Measurements from ENCODE around the gene MGAT5. TPM values are rescaled to one million over a fixed set of nuclear protein-coding genes. Genes with fewer than 3 reads are reported as not detected.
A peak's percentile ranks its signal among the peaks of the same experiment; 100 is the strongest.

The MGAT5 gene
- polyA plus RNA-seq, 1 donor from 2014 or later: 14.0 TPM

DNA sequence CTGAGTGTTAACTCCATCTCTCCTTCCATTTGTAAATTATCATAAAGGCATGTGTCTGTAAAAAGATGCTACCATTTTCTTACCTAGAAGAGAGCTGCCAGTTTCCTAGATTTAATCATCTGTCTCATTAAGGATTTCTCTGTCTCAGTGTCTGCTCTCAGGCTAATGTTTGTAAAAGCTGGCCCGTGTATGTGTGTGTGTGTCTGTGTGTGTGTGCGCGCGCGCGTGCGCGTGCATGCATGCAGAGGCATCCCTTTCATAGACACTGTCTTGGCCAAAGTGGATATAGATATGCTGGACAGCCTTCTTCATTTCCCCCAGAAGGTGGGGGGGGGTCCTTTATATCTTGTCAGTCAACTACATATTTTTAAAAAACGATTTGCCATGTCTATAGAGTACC lies 18.9 kb downstream of the MGAT5 start:
- Mint-ChIP-seq H3K9me3 (peaks cover 0 to 2% (median 0%) of the 10 kb centered on the region in 3 donors), H3K27ac (peak overlapping the region; percentile 54 to 91 (median 84)), H3K4me3 (peak overlapping the region in 3 of 4 donors; percentile 60 to 85 (median 66)), H3K27me3 (no peaks in the 10 kb centered on the region), H3K4me1 (peaks cover 65 to 80% (median 71%) of the 10 kb centered on the region in 3 donors), H3K36me3 (peaks cover 13% of the 10 kb centered on the region)

DNA sequence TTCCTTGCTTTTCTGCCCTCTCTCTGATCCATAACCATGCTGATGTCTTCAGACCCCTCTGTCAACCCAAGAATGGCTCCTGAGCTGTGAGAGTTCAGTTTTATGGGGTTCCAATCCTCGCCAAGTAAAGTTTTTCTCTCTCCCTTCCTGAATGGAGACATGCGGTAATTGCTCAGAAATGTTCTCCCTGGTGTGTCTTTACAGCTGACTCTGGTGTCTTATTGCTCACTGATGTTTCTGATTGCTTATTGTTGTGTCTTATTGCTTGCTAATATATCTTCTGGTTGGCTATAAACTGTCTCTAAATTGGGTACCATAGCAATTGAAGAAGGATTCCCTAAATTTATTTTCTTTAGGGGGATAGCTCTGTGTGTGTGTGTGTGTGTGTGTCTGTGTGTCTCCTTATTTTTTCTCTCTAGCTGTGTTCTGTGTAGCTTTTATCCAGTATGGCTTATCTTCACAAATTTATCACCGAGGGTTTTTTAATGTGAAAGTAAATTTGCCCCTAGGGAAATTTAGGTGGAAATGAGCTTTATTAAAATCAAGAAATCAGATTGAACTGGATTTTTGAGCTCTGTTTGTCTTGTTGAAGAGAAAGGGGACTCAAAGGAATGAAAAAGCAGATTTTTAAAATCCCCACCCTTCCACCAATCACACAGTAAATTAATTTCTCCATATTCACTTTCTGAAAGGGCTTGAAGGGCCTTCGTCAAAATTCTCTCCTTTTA lies 19.5 kb downstream of the MGAT5 start:
- no peaks in the 10 kb centered on the region for H3K27me3 Mint-ChIP-seq
- peak overlapping the region; percentile 84 to 96 (median 91) for H3K27ac Mint-ChIP-seq
- H3K4me3 Mint-ChIP-seq: peak overlapping the region; percentile 60 to 86 (median 74)
- peaks cover 64 to 80% (median 65%) of the 10 kb centered on the region in 3 donors for H3K4me1 Mint-ChIP-seq
- H3K36me3 Mint-ChIP-seq: peaks cover 13% of the 10 kb centered on the region
- H3K9me3 Mint-ChIP-seq: peaks cover 0 to 2% (median 0%) of the 10 kb centered on the region in 3 donors

- Mint-ChIP-seq H3K27ac (peak overlapping the region; percentile 84 to 96 (median 91)), H3K4me3 (peak overlapping the region; percentile 60 to 86 (median 74)), H3K27me3 (no peaks in the 10 kb centered on the region), H3K36me3 (peaks cover 19% of the 10 kb centered on the region), H3K9me3 (peaks cover 0 to 2% (median 0%) of the 10 kb centered on the region in 3 donors), H3K4me1 (peaks cover 63 to 82% (median 68%) of the 10 kb centered on the region in 3 donors)
Measured at GRCh38 chr2:134274121-134274520, 20.2 kb downstream of the MGAT5 start.

- peak overlapping the region; percentile 72 to 86 (median 80) for H3K4me3 Mint-ChIP-seq
- H3K4me1 Mint-ChIP-seq: peaks cover 61 to 82% (median 69%) of the 10 kb centered on the region in 3 donors
- no peaks in the 10 kb centered on the region for H3K27me3 Mint-ChIP-seq
- peaks cover 16% of the 10 kb centered on the region for H3K36me3 Mint-ChIP-seq
- peak overlapping the region; percentile 88 to 97 (median 96) for H3K27ac Mint-ChIP-seq
- H3K9me3 Mint-ChIP-seq: peaks cover 0 to 2% (median 0%) of the 10 kb centered on the region in 3 donors
Measured at GRCh38 chr2:134275058-134275862, 21.4 kb downstream of the MGAT5 start.

DNA sequence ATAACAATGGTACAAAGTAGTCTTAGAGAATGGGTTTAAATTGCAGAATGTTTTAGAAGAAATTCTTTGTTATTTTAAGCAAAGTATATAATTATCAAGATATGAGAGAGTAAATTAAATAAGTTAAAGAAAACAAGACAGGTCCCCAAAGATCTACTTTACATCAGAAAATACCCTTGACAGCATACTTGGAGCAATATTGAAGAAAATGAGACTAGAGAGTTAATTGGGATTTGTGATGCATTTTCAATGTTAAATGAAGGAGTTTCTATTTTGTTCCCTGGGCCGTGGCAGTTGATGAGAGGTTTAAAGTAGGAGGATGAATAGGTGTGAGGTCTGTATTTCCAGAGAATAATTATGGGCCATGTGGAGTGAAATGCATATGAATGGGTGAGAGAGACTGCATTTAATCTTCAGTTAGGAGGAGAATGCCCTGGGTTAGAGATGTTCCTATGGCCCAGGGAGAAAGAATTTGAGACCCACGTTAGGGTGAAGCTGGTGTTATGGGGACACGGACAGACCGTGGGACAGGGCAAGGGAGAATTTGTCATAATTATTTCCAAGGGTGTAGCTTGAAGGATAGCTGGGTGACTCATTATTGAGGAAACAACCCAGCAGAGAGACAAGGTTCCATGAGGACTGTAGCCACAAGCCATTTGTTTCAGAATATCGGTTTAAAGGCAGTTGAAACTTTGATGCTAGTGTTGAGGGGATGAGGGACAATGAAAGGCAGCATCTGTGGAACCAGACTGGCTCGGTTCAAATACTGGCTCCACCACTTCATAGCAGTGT lies 22.7 kb downstream of the MGAT5 start:
- Mint-ChIP-seq H3K4me1 (peaks cover 65 to 87% (median 74%) of the 10 kb centered on the region in 3 donors), H3K27ac (peak overlapping the region; percentile 82 to 97 (median 88)), H3K27me3 (no peaks in the 10 kb centered on the region), H3K36me3 (peaks cover 15% of the 10 kb centered on the region), H3K4me3 (peak overlapping the region in 3 of 4 donors; percentile 72 to 86 (median 85)), H3K9me3 (peaks cover 0 to 2% (median 0%) of the 10 kb centered on the region in 3 donors)

- Mint-ChIP-seq H3K4me3 (peak overlapping the region in 3 of 4 donors; percentile 43 to 72 (median 62)), H3K4me1 (peaks cover 67 to 87% (median 75%) of the 10 kb centered on the region in 3 donors), H3K27ac (peak overlapping the region; percentile 82 to 97 (median 88)), H3K36me3 (peaks cover 10% of the 10 kb centered on the region), H3K9me3 (peaks cover 0 to 2% (median 0%) of the 10 kb centered on the region in 3 donors), H3K27me3 (no peaks in the 10 kb centered on the region)
Measured at GRCh38 chr2:134277223-134277622, 23.4 kb downstream of the MGAT5 start.

GRCh38 chr2:134278553-134278952 lies 24.7 kb downstream of the MGAT5 start:
- Mint-ChIP-seq H3K27me3 (no peaks in the 10 kb centered on the region), H3K27ac (peak overlapping the region; percentile 52 to 82 (median 76)), H3K36me3 (peaks cover 10% of the 10 kb centered on the region), H3K9me3 (peaks cover 0 to 2% (median 0%) of the 10 kb centered on the region in 3 donors), H3K4me3 (peak overlapping the region in 3 of 4 donors; percentile 25 to 41 (median 38)), H3K4me1 (peaks cover 69 to 87% (median 73%) of the 10 kb centered on the region in 3 donors)

DNA sequence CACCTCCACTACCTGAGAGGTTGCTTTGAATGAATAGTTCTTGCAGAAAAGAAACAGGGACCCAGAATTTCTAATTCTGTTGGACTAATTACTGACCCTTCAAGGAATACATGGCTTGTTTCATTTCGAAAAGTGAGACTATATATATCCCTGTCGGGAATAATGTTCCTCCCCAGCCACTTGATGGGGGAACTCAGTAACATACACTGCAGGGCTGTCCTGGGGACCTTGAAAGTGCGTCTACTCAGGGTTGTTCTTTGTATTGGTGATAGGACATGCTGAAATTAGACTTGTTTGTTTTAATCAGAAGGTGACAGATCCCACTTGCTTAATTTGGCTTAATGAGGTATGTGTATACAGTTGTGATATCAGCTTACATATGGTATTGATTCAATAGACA lies 25.5 kb downstream of the MGAT5 start:
- H3K4me1 Mint-ChIP-seq: peaks cover 61 to 87% (median 72%) of the 10 kb centered on the region in 3 donors
- peak overlapping the region; percentile 44 to 52 (median 49) for H3K27ac Mint-ChIP-seq
- peak overlapping the region; percentile 2 to 74 (median 24) for H3K4me3 Mint-ChIP-seq
- peaks cover 10% of the 10 kb centered on the region for H3K36me3 Mint-ChIP-seq
- H3K27me3 Mint-ChIP-seq: no peaks in the 10 kb centered on the region
- H3K9me3 Mint-ChIP-seq: peaks cover 0 to 2% (median 0%) of the 10 kb centered on the region in 3 donors

- H3K9me3 Mint-ChIP-seq: peaks cover 0 to 2% (median 0%) of the 10 kb centered on the region in 3 donors
- peaks cover 56 to 81% (median 70%) of the 10 kb centered on the region in 3 donors for H3K4me1 Mint-ChIP-seq
- peaks cover 10% of the 10 kb centered on the region for H3K36me3 Mint-ChIP-seq
- H3K27ac Mint-ChIP-seq: peak overlapping the region in 2 of 3 donors; percentile 44 to 52
- peak overlapping the region in 3 of 4 donors; percentile 2 to 74 (median 47) for H3K4me3 Mint-ChIP-seq
- no peaks in the 10 kb centered on the region for H3K27me3 Mint-ChIP-seq
Measured at GRCh38 chr2:134280231-134280630, 26.4 kb downstream of the MGAT5 start.

DNA sequence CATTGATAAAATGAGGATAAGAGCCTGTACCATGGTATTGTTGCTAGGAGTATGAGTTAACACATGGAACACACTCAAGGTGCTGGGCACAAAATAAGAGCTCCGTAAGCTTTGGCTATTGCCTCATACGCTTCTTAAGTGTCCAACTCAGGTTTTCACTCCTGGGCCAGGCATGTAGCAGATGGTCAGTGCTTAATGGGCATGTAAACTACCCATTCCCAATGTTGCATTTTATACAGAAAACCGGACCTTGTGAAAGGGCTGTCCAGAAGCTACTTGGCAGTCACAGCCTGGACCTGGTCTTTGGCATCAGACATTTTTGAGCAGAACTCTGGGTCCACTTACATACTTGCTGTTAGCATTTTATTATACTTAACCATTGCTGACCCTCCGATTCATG lies 26.9 kb downstream of the MGAT5 start:
- peak overlapping the region in 2 of 3 donors; percentile 6 to 70 for H3K27ac Mint-ChIP-seq

DNA sequence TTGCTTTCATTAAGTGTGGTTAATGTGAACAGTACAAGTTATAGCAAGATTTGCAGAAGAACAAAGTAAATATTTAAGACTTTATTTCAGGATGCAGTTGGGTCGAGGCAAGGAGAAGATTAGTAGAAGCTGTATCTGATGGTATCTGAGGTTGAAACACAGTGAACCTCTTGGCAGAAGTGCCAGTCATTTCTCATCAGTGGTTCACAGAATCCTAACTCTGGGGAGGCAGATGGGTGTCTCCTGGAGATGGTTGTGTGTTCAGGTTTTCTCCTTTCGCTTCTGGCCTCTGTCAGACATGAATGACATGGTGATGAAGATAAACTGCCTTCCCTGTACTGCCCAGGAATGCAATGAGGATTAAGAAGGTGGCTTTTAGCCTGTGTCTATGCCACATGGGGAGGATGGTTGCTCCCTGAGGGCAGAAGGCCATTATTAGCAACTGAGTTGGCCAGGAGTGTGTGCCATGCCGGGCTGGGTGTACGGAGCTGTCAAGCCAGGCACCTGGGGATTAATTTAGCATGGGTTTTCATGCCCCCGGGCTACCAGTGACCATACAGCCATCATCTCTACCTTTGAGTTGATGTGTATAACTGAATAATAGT lies 28.0 kb downstream of the MGAT5 start:
- peaks cover 0 to 2% (median 0%) of the 10 kb centered on the region in 3 donors for H3K9me3 Mint-ChIP-seq
- peaks cover 42 to 74% (median 62%) of the 10 kb centered on the region in 3 donors for H3K4me1 Mint-ChIP-seq
- no peaks in the 10 kb centered on the region for H3K27me3 Mint-ChIP-seq
- peaks cover 10% of the 10 kb centered on the region for H3K36me3 Mint-ChIP-seq
- peak overlapping the region in 3 of 4 donors; percentile 69 to 77 (median 76) for H3K4me3 Mint-ChIP-seq
- peak overlapping the region; percentile 70 to 88 (median 88) for H3K27ac Mint-ChIP-seq

More for the DNA sequence above, 26.9 kb downstream of the MGAT5 start:
- Mint-ChIP-seq H3K27me3 (no peaks in the 10 kb centered on the region), H3K36me3 (peaks cover 10% of the 10 kb centered on the region), H3K4me3 (peak overlapping the region in 1 of 4 donors; percentile 20), H3K4me1 (peaks cover 51 to 82% (median 71%) of the 10 kb centered on the region in 3 donors), H3K9me3 (peaks cover 0 to 2% (median 0%) of the 10 kb centered on the region in 3 donors)

- peak overlapping the region; percentile 32 to 86 (median 73) for H3K4me3 Mint-ChIP-seq
- no peaks in the 10 kb centered on the region for H3K27me3 Mint-ChIP-seq
- H3K36me3 Mint-ChIP-seq: peaks cover 6% of the 10 kb centered on the region
- H3K27ac Mint-ChIP-seq: peak overlapping the region; percentile 70 to 88 (median 88)
- no peaks in the 10 kb centered on the region for H3K9me3 Mint-ChIP-seq
- peaks cover 45 to 68% (median 57%) of the 10 kb centered on the region in 3 donors for H3K4me1 Mint-ChIP-seq
Measured at GRCh38 chr2:134282629-134283400, 28.9 kb downstream of the MGAT5 start.

GRCh38 chr2:134283661-134284060 lies 29.8 kb downstream of the MGAT5 start:
- Mint-ChIP-seq H3K27ac (peak overlapping the region; percentile 54 to 88 (median 69)), H3K36me3 (peaks cover 4% of the 10 kb centered on the region), H3K4me1 (peaks cover 45 to 60% (median 49%) of the 10 kb centered on the region in 3 donors), H3K9me3 (no peaks in the 10 kb centered on the region), H3K4me3 (peak overlapping the region in 2 of 4 donors; percentile 61 to 77), H3K27me3 (no peaks in the 10 kb centered on the region)
